ENCODE results near the gene SHROOM3. TPM values are rescaled to one million over a fixed set of nuclear protein-coding genes. Genes with fewer than 3 reads are reported as not detected.

Gene SHROOM3
- total RNA-seq, 3 donors from 2014 or later = 105 to 263 (median 158) TPM

- ATAC-seq (no peak), DNase-seq (no peak)
- intact Hi-C loops (cut with DNase I, micrococcal nuclease) = no loop called here
- no peaks in the 10 kb centered on the region for H3K4me1 ChIP-seq (ENCODE audit: low read depth)
- H3K9me3 ChIP-seq = no peaks in the 10 kb centered on the region
- H3K4me3 ChIP-seq = no peak overlapping the region
- no peaks in the 10 kb centered on the region for H3K36me3 ChIP-seq (ENCODE audit: low read depth)
- TF ChIP-seq CTCF (IDR thresholded peaks at IDR 0.05) = no peak
Observed at GRCh38 chr4:76654791-76655190, 219.8 kb downstream of the SHROOM3 start.

- Histone ChIP-seq H3K9me3 (no peaks in the 10 kb centered on the region), H3K36me3 (ENCODE audit: low read depth) (no peaks in the 10 kb centered on the region), H3K4me3 (no peak overlapping the region), H3K4me1 (ENCODE audit: low read depth) (no peaks in the 10 kb centered on the region)
- TF ChIP-seq CTCF (IDR thresholded peaks at IDR 0.05) = no peak
- intact Hi-C loops (cut with DNase I, micrococcal nuclease) = no loop called here
- DNase-seq = no peak
- no peak for ATAC-seq
Observed at GRCh38 chr4:76655566-76656479, 220.8 kb downstream of the SHROOM3 start.

GRCh38 chr4:76657443-76657842 is 222.4 kb downstream of the SHROOM3 start:
- no peak for TF ChIP-seq CTCF (IDR thresholded peaks at IDR 0.05)
- Histone ChIP-seq H3K4me3 (no peak overlapping the region), H3K36me3 (ENCODE audit: low read depth) (no peaks in the 10 kb centered on the region), H3K4me1 (ENCODE audit: low read depth) (no peaks in the 10 kb centered on the region), H3K9me3 (no peaks in the 10 kb centered on the region)
- no peak for DNase-seq
- intact Hi-C loops (cut with DNase I, micrococcal nuclease) = no loop called here
- ATAC-seq = no peak

GRCh38 chr4:76658231-76659102 is 223.4 kb downstream of the SHROOM3 start:
- no peak for TF ChIP-seq CTCF (IDR thresholded peaks at IDR 0.05)
- DNase-seq = no peak
- H3K9me3 ChIP-seq = no peaks in the 10 kb centered on the region
- intact Hi-C loops (cut with DNase I, micrococcal nuclease) = no loop called here
- H3K4me1 ChIP-seq (ENCODE audit: low read depth) = peaks cover 3% of the 10 kb centered on the region
- H3K4me3 ChIP-seq = no peak overlapping the region
- H3K36me3 ChIP-seq (ENCODE audit: low read depth) = no peaks in the 10 kb centered on the region
- ATAC-seq = no peak

GRCh38 chr4:76659103-76659490 is 224.1 kb downstream of the SHROOM3 start:
- intact Hi-C loops (cut with DNase I, micrococcal nuclease) = no loop called here
- Histone ChIP-seq H3K9me3 (no peaks in the 10 kb centered on the region), H3K36me3 (ENCODE audit: low read depth) (no peaks in the 10 kb centered on the region), H3K4me3 (no peak overlapping the region), H3K4me1 (ENCODE audit: low read depth) (peaks cover 8% of the 10 kb centered on the region)
- no peak for DNase-seq
- ATAC-seq = no peak
- TF ChIP-seq CTCF (IDR thresholded peaks at IDR 0.05) = no peak

Data from mucosa of descending colon (tissue), 3 donors.